PC-3 (cell line): ENCODE results near the gene TIMP2.

Experiments used
- EZH2phosphoT487 ChIP-seq: fragments of 300-600 bp; sonication (generic); IDR thresholded peaks from 2 replicates; pipeline ENCODE4 v1.6.1; 2018; ENCODE audit warnings: mild to moderate bottlenecking, antibody characterized with exemption, low read length, borderline replicate concordance
- TF ChIP-seq, protein P1 (sequence below): fragments of 300-600 bp; sonication (generic); conservative IDR thresholded peaks from 2 replicates; pipeline ENCODE4 v1.5.1; 2017; ENCODE audit warnings: antibody characterized with exemption, low read depth, mild to moderate bottlenecking, low read length

DNA sequence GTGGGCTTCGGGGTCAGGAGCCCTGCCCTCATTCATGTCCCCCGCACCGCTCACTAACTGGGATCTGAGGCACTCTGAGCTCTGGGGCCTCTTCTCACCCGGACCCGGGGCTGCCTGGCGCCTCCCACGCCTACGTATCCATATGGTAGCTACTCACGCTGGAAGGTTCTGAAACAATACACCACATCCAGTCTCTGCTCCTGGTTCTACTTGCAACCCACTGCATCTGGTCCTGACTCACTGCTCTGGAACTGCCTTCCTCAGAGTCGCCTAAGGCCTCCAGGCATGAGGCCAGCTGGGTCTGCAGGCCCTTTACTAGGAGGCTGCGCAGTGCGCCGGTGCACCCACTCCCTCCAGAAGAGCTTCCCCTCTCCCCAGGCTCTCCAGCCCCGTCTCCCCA, 102.6 kb downstream of the TIMP2 start:
- TF ChIP-seq, protein P1, sequence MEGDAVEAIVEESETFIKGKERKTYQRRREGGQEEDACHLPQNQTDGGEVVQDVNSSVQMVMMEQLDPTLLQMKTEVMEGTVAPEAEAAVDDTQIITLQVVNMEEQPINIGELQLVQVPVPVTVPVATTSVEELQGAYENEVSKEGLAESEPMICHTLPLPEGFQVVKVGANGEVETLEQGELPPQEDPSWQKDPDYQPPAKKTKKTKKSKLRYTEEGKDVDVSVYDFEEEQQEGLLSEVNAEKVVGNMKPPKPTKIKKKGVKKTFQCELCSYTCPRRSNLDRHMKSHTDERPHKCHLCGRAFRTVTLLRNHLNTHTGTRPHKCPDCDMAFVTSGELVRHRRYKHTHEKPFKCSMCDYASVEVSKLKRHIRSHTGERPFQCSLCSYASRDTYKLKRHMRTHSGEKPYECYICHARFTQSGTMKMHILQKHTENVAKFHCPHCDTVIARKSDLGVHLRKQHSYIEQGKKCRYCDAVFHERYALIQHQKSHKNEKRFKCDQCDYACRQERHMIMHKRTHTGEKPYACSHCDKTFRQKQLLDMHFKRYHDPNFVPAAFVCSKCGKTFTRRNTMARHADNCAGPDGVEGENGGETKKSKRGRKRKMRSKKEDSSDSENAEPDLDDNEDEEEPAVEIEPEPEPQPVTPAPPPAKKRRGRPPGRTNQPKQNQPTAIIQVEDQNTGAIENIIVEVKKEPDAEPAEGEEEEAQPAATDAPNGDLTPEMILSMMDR: no peak
- no peak for TF ChIP-seq EZH2phosphoT487
